Loucy (cell line): Measurements from ENCODE around the gene NCKAP5.

Source experiments
- CTCF ChIP-seq: fragments of 200-600 bp; sonication (generic); conservative IDR thresholded peaks from 2 replicates; pipeline ENCODE4 v1.5.1; 2014; ENCODE audit warnings: mild to moderate bottlenecking, antibody characterized with exemption, low read length
- EZH2phosphoT487 ChIP-seq: fragments of 200-600 bp; IDR thresholded peaks from 2 replicates; pipeline ENCODE4 v1.6.1; 2018; ENCODE audit warnings: antibody characterized with exemption, mild to moderate bottlenecking, moderate library complexity, borderline replicate concordance

GRCh38 chr2:132667706-132668105 lies 900.6 kb downstream of the NCKAP5 start:
- no peak for TF ChIP-seq CTCF
- no peak for TF ChIP-seq EZH2phosphoT487
